Endometrial microvascular endothelial cells (primary cell): ENCODE data around the gene FRMD4A. TPM values are rescaled to one million over a fixed set of nuclear protein-coding genes. Genes with fewer than 3 reads are reported as not detected.

ENCODE experiments used
- in situ Hi-C: cut with HindIII; loops from 2 replicates; pipeline ENCODE4 v1.10.0; 2017; ENCODE audit warnings: low sequenced_read_pairs, low pct_unique_long_range_greater_than_20kb; ENCODE audit errors: inconsistent ontology term
- total RNA-seq: library from RNA; depleted of rRNA; stranded (reverse); fragments of >200 nt; gene quantifications from one replicate; pipeline ENCODE4 v1.2.3, GENCODE V29; 2015; ENCODE audit errors: inconsistent ontology term

The FRMD4A gene
- total RNA-seq, 1 donor from 2014 or later: 62.2 TPM

- in situ Hi-C loops: no loop called here
Observed at GRCh38 chr10:13684806-13685482, 645.8 kb downstream of the FRMD4A start.

DNA sequence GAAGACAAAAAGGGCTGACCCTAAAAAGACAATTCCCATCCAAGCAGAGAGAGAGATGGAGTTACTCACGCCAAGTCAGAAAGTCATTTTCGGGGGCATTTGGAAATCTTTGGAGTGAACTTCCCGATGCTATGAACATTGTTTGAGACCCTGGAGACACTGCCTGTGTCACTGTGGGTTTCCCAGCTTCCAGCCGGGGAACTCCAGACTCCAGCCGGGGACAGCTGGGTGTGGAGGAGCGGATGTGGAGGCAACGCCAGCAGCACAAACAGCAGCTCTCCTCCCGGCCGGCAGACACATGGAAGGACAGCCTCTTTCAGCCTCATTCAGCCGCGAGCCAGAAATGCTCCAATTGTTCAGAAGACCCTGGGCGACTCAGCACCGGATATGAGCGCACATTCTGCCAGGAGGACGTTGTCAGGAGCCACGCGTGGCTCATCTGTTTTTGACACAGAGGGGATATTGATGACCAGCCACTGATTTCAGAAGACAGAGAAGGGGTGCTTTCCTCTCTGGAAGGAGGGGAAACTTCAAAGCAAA lies 646.4 kb downstream of the FRMD4A start:
- in situ Hi-C loops: no loop called here

DNA sequence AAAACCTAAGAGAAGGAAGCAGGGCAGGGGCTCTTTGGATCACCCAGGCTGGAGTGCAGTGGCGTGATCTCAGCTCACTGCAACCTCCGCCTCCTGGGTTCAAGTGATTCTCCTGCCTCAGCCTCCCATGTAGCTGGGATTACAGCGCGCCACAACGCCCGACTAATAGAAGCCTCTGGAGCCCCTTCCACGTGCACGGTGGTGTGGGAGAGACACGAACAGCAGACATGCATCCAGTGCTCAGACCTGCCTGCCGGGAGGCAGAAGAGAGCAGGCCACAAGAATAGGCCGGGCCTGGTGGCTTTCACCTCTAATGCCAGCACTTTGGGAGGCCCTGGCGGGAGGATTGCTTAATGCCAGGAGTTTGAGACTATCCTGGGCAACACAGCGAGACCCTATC lies 647.7 kb downstream of the FRMD4A start:
- in situ Hi-C loops: no loop called here

GRCh38 chr10:13681960-13682359 lies 648.8 kb downstream of the FRMD4A start:
- in situ Hi-C loops: no loop called here

DNA sequence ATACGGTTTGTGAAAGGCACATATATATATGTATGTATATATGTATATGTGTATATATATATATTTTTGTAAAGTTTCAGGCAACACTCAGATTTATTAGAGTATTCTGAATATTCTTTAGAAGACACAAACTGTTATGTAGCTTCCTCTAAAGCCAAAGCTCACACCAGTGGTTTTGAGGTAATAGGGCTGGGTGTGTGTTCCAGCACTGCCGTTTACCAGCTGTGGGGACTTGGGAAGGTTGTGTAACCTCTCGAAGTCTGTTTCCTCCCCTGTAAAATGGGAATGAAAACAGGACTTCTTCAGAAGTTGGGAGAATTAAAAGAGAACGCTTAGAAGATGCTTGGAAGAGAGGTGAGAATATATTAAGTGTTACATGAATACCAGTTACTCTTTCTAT lies 649.2 kb downstream of the FRMD4A start:
- in situ Hi-C loops: no loop called here

GRCh38 chr10:13681095-13681494 lies 649.6 kb downstream of the FRMD4A start:
- in situ Hi-C loops: no loop called here

GRCh38 chr10:13678101-13678843 lies 652.5 kb downstream of the FRMD4A start:
- in situ Hi-C loops: no loop called here

- in situ Hi-C loops: no loop called here
Observed at GRCh38 chr10:13674645-13675588, 655.8 kb downstream of the FRMD4A start.

GRCh38 chr10:13673156-13673555 lies 657.6 kb downstream of the FRMD4A start:
- in situ Hi-C loops: no loop called here

GRCh38 chr10:13672548-13672947 lies 658.2 kb downstream of the FRMD4A start:
- in situ Hi-C loops: no loop called here

GRCh38 chr10:13671904-13672303 lies 658.8 kb downstream of the FRMD4A start:
- in situ Hi-C loops: no loop called here

- in situ Hi-C loops: no loop called here
Observed at GRCh38 chr10:13670311-13670710, 660.4 kb downstream of the FRMD4A start.

- in situ Hi-C loops: no loop called here
Observed at GRCh38 chr10:13669901-13670300, 660.8 kb downstream of the FRMD4A start.

GRCh38 chr10:13669182-13669855 lies 661.4 kb downstream of the FRMD4A start:
- in situ Hi-C loops: no loop called here

- in situ Hi-C loops: no loop called here
Observed at GRCh38 chr10:13668126-13668525, 662.6 kb downstream of the FRMD4A start.

DNA sequence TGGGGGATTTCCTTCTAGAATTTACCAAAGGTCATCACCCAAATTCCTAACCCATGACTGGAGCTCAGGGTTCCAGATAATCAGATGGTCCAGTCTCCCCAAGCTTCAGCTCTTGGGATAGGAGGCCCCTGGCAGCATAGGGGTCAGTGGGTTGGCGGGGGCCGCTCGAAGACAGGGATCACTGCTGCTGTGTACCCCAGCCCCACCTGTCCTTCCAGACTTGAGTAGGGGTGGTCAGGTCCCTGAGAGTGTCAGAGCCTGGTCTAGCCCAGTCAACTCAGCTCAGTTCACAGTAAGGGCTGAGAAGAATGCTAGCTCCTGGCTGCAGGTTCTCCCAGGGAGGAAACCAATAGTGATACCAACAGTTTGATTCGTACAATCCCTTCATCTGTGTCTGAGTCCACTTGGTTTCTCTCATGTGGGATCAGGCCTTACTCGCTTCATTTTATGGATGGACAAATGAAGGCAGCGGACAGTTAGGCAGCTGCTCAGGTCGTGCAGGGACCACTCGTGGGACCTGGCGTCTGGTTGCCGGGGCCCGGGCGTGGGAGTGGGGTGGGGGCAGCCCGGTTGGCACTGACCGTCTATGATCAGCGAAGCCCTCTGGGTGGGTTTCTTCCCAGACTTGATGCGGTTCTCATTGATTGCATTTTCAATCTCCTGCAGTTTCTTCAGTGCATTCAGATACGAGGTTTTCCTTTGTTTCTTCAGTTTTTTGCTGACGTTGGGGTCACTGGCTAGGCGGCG lies 665.0 kb downstream of the FRMD4A start:
- in situ Hi-C loops: no loop called here

GRCh38 chr10:13661256-13661655 lies 669.5 kb downstream of the FRMD4A start:
- in situ Hi-C loops: no loop called here

DNA sequence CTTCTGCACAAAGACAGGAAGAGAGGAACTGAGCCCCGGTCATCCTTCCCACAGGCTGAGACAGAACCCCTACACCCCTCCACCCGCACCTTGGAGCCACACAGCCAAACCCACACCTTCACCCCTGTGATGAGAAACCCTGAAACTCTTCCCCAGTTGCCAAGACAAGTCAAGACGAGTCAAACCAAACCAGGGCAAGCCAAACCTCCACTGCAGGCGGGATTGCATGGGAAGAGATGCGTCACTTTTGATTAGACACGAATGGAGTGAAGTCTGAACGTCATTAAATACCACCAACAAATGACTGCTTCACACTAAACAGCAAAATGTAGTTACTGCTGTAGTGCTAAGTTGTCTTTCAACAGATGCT lies 670.2 kb downstream of the FRMD4A start:
- in situ Hi-C loops: no loop called here
